RWPE2 (cell line): ENCODE results near the gene SCART1.
"Not testable (repeated sequence)": the region's sequence is repeated elsewhere in the genome, so short reads cannot be mapped to it uniquely, and the experiment has no call there.

Source experiments
- ATAC-seq: fragments of 200-7000 bp; cut with Tn5 transposase; 3 replicates; pipeline ENCODE4 v1.9.1; 2021; ENCODE audit warnings: low read depth
- DNase-seq: peaks from one replicate; pipeline ENCODE4 v3.0.0-alpha.2; 2020; ENCODE audit warnings: low spot score
- H3K27ac ChIP-seq: fragments of 450-650 bp; 2 replicates; pipeline ENCODE4 v1.5.1; 2017; ENCODE audit warnings: mild to moderate bottlenecking; ENCODE audit not compliant: poor library complexity, severe bottlenecking
- H3K27me3 ChIP-seq: fragments of 250-450 bp; sonication (Bioruptor Pico); 2 replicates; pipeline ENCODE4 v1.5.1; 2021; ENCODE audit warnings: mild to moderate bottlenecking, moderate library complexity; ENCODE audit not compliant: insufficient read depth, poor library complexity, severe bottlenecking
- H3K36me3 ChIP-seq: fragments of 250-450 bp; sonication (Bioruptor Pico); 2 replicates; pipeline ENCODE4 v1.5.1; 2020; ENCODE audit warnings: low read depth, mild to moderate bottlenecking, moderate library complexity
- H3K4me1 ChIP-seq: fragments of 250-450 bp; sonication (Bioruptor Pico); 2 replicates; pipeline ENCODE4 v1.5.1; 2021; ENCODE audit warnings: mild to moderate bottlenecking, moderate library complexity; ENCODE audit not compliant: insufficient read depth, poor library complexity, severe bottlenecking
- H3K4me3 ChIP-seq: fragments of 250-450 bp; sonication (Bioruptor Pico); 2 replicates; pipeline ENCODE4 v1.5.1; 2021; ENCODE audit warnings: mild to moderate bottlenecking, moderate library complexity; ENCODE audit not compliant: severe bottlenecking
- H3K9me3 ChIP-seq: fragments of 250-450 bp; sonication (Bioruptor Pico); 2 replicates; pipeline ENCODE4 v1.5.1; 2021; ENCODE audit warnings: mild to moderate bottlenecking, moderate library complexity; ENCODE audit not compliant: severe bottlenecking
- CTCF ChIP-seq: fragments of 450-650 bp; IDR thresholded peaks from one replicate; pipeline ENCODE4 v1.5.1; 2017; ENCODE audit warnings: mild to moderate bottlenecking, moderate library complexity; ENCODE audit not compliant: poor library complexity, severe bottlenecking

SCART1 gene

GRCh38 chr10:133487085-133487484 is 33.3 kb downstream of the SCART1 start:
- Histone ChIP-seq H3K27me3 (no peaks in the 10 kb centered on the region), H3K9me3 (peaks cover 3% of the 10 kb centered on the region), H3K4me3 (no peak overlapping the region), H3K27ac (no peak overlapping the region), H3K36me3 (no peaks in the 10 kb centered on the region), H3K4me1 (no peaks in the 10 kb centered on the region)
- DNase-seq (no peak), ATAC-seq (no peak)
- no peak for TF ChIP-seq CTCF

DNA sequence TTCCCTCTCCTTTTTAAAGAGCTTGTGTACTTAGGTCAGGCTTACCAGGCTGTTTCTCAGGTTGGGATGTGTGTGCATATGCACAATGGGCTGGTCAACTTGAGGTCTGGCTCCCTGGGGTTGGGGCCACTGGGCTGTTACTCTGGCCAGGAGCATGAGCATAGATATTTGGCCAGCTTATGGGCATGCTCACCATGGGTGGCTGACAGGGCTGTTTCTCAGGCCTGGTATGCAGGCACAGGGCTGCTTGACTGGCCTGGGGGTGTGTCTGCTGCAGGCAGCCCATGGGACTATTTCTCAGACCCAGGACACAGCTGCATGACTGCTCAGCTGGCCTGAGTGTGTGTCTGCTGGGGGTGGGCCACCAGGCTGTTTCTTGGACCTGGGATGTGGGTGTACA is 34.6 kb downstream of the SCART1 start:
- no peak for TF ChIP-seq CTCF
- Histone ChIP-seq H3K4me1 (no peaks in the 10 kb centered on the region), H3K4me3 (no peak overlapping the region), H3K9me3 (peaks cover 3% of the 10 kb centered on the region), H3K27ac (no peak overlapping the region), H3K27me3 (no peaks in the 10 kb centered on the region), H3K36me3 (no peaks in the 10 kb centered on the region)
- ATAC-seq (no peak), DNase-seq (no peak)

GRCh38 chr10:133489816-133490588 is 36.3 kb downstream of the SCART1 start:
- no peak overlapping the region for H3K27ac ChIP-seq

DNA sequence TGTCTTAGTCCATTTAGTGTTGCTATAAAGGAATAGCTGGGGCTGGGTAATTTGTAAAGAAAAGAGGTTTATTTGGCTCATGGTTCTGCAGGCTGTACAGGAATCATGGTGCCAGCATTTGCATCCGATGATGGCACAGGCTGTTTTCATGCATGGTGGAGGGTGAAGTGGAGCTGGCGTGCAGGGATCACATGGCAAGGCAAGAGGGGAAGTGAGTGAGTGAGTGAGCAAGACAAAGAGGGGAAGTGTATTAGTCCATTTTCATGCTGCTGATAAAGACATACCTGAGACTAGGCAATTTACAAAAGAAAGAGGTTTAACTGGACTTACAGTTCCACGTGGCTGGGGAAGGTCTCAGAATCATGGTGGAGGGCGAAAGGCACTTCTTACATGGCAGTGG is 39.8 kb downstream of the SCART1 start:
- H3K9me3 ChIP-seq, ATAC-seq, DNase-seq, H3K27ac ChIP-seq, H3K27me3 ChIP-seq, H3K36me3 ChIP-seq, H3K4me1 ChIP-seq, H3K4me3 ChIP-seq: not testable (repeated sequence)

More at GRCh38 chr10:133489816-133490588, 36.3 kb downstream of the SCART1 start:
- no peak for ATAC-seq
- H3K9me3 ChIP-seq = peaks cover 3% of the 10 kb centered on the region
- no peaks in the 10 kb centered on the region for H3K27me3 ChIP-seq
- no peak overlapping the region for H3K4me3 ChIP-seq
- H3K36me3 ChIP-seq = no peaks in the 10 kb centered on the region
- no peaks in the 10 kb centered on the region for H3K4me1 ChIP-seq
- no peak for DNase-seq
- no peak for TF ChIP-seq CTCF

- H3K36me3 ChIP-seq, H3K27ac ChIP-seq, H3K4me3 ChIP-seq, H3K4me1 ChIP-seq, H3K9me3 ChIP-seq, DNase-seq, H3K27me3 ChIP-seq, ATAC-seq: not testable (repeated sequence)
- TF ChIP-seq CTCF = peak; percentile 41
Measured at GRCh38 chr10:133497363-133497762, 43.6 kb downstream of the SCART1 start.

DNA sequence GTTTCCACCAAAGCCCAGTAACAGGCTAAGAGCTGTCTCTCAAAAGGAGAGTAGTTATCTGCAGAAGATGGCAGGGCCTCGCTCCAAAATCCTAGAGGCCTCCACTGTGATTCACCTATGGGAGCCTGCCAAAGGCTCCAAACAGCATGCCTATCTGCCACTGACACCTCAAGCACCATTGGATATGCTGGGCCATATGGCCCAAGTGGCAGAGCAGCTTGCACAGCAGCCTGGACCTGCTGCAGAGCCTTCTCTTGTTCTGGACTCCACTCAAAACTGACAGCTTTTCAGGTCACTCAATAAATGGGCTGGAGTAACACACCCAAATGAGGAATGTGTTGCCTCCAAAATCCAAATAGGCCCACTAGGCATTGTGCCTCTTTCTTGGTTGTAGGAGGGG is 45.4 kb downstream of the SCART1 start:
- not testable (repeated sequence) for H3K9me3 ChIP-seq, DNase-seq, H3K36me3 ChIP-seq, ATAC-seq, H3K27me3 ChIP-seq, H3K4me3 ChIP-seq, H3K4me1 ChIP-seq, H3K27ac ChIP-seq

GRCh38 chr10:133500897-133501296 is 47.2 kb downstream of the SCART1 start:
- not testable (repeated sequence) for H3K4me1 ChIP-seq, H3K27me3 ChIP-seq, DNase-seq, H3K36me3 ChIP-seq, H3K9me3 ChIP-seq, ATAC-seq, H3K4me3 ChIP-seq, H3K27ac ChIP-seq
